Measurements from ENCODE around the gene FSIP1. TPM values are rescaled to one million over a fixed set of nuclear protein-coding genes. Genes with fewer than 3 reads are reported as not detected.

The FSIP1 gene
- total and polyA plus RNA-seq, 11 donors = 0.28 to 3.7 (median 0.97) TPM; not detected in 1

DNA sequence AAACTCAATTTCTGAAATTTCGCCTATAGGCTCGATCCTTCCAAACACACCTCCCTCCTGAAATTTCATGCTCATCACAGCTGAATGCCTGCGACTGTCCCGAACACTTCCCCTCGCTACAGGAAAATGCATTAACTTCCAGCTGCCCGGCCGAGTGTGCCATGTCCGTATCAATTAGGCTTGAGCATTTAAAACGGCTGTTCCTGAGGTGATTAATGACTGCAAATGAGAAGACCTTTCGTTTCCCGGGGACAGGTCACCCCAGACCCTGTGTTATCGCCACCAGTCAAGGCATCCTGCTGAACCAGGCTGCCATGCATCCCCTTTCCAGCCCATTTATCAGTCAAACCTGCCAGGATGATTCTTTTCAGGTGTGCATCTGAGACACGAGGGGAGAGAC is 138.5 kb downstream of the FSIP1 start:
- ATAC-seq (no peak), DNase-seq (no peak)
- intact Hi-C loops (cut with DNase I) = no loop called here
- Histone ChIP-seq H3K4me3 (no peak overlapping the region), H3K27ac (no peak overlapping the region), H3K9me3 (no peaks in the 10 kb centered on the region), H3K27me3 (no peaks in the 10 kb centered on the region), H3K4me1 (peaks cover 0 to 24% (median 14%) of the 10 kb centered on the region in 12 donors), H3K36me3 (no peaks in the 10 kb centered on the region)
- WGBS, 4 donors = 76 to 87% (median 84%) methylated on average over 13 of the region's 13 CpGs
- TF ChIP-seq, protein P1, sequence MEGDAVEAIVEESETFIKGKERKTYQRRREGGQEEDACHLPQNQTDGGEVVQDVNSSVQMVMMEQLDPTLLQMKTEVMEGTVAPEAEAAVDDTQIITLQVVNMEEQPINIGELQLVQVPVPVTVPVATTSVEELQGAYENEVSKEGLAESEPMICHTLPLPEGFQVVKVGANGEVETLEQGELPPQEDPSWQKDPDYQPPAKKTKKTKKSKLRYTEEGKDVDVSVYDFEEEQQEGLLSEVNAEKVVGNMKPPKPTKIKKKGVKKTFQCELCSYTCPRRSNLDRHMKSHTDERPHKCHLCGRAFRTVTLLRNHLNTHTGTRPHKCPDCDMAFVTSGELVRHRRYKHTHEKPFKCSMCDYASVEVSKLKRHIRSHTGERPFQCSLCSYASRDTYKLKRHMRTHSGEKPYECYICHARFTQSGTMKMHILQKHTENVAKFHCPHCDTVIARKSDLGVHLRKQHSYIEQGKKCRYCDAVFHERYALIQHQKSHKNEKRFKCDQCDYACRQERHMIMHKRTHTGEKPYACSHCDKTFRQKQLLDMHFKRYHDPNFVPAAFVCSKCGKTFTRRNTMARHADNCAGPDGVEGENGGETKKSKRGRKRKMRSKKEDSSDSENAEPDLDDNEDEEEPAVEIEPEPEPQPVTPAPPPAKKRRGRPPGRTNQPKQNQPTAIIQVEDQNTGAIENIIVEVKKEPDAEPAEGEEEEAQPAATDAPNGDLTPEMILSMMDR (IDR thresholded peaks at IDR 0.05) = no peak
- TF ChIP-seq POLR2A (IDR thresholded peaks at IDR 0.05) = no peak

DNA sequence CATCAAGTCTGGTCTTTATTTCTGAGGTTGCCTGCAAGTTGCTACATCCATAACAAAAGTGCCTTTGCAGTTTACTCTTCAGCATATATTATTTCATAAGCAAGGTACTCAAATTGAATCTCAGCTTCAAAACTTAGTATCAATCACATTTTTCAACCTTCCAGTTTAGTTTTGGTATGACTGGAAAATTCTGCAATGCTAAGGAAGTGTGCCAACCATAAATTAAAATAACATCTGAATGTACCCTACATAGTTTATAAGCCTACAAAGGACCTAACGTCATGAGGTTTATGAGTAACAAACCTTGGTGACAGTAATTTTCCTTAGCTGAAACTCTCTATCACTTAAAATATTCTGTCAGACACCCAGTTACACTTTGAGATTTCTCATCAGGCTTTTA is 138.9 kb downstream of the FSIP1 start:
- H3K27me3 ChIP-seq = no peaks in the 10 kb centered on the region
- no peak overlapping the region for H3K4me3 ChIP-seq
- ATAC-seq = no peak
- 81 to 90% (median 88%) methylated on average over 1 of the region's 1 CpG for WGBS, 4 donors
- TF ChIP-seq POLR2A (IDR thresholded peaks at IDR 0.05) = no peak
- TF ChIP-seq, protein P1 (IDR thresholded peaks at IDR 0.05) = no peak
- no peaks in the 10 kb centered on the region for H3K9me3 ChIP-seq
- no peak overlapping the region for H3K27ac ChIP-seq
- peaks cover 0 to 24% (median 14%) of the 10 kb centered on the region in 12 donors for H3K4me1 ChIP-seq
- intact Hi-C loops (cut with DNase I) = no loop called here
- no peak for DNase-seq
- no peaks in the 10 kb centered on the region for H3K36me3 ChIP-seq

DNA sequence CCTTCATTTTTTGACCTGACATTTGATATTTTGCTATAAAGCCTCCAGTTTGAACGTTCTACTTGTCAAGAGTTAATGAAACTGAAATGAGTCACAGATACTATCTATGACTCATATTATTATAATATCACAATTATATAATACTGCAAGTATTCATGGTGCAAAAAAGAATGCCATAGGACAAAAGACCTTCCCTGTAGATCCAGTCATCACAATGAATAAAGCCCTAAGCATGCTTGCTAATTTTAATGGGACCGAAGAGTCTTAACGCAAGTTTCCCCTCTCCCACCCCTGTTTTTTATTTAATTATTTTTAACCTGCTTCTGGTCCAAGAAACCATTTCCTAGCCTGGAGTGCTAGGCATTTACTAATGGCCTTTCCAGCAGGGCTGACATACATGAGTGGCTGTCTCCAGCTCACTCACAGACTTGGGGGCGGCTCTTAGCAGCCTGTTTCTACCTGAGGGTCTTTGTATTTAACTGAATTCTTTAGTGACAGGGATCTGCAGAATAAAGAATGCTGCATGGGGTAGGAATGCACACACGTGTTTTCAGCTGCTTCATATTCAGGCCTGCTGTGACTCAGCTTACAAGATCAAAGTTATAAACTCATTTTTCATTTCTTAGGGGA is 140.5 kb downstream of the FSIP1 start:
- H3K4me1 ChIP-seq = peaks cover 0 to 24% (median 14%) of the 10 kb centered on the region in 12 donors
- peak overlapping the region in 1 of 12 donors; percentile 16 for H3K27ac ChIP-seq
- DNase-seq (no peak), ATAC-seq (peak in 1 of 4 donors; percentile 17)
- TF ChIP-seq POLR2A (IDR thresholded peaks at IDR 0.05) = no peak
- TF ChIP-seq, protein P1 (IDR thresholded peaks at IDR 0.05) = no peak
- no peaks in the 10 kb centered on the region for H3K9me3 ChIP-seq
- WGBS, 4 donors = 37 to 48% (median 42%) methylated on average over 5 of the region's 5 CpGs
- intact Hi-C loops (cut with DNase I) = no loop called here
- no peaks in the 10 kb centered on the region for H3K36me3 ChIP-seq
- no peak overlapping the region for H3K4me3 ChIP-seq
- H3K27me3 ChIP-seq = no peaks in the 10 kb centered on the region

DNA sequence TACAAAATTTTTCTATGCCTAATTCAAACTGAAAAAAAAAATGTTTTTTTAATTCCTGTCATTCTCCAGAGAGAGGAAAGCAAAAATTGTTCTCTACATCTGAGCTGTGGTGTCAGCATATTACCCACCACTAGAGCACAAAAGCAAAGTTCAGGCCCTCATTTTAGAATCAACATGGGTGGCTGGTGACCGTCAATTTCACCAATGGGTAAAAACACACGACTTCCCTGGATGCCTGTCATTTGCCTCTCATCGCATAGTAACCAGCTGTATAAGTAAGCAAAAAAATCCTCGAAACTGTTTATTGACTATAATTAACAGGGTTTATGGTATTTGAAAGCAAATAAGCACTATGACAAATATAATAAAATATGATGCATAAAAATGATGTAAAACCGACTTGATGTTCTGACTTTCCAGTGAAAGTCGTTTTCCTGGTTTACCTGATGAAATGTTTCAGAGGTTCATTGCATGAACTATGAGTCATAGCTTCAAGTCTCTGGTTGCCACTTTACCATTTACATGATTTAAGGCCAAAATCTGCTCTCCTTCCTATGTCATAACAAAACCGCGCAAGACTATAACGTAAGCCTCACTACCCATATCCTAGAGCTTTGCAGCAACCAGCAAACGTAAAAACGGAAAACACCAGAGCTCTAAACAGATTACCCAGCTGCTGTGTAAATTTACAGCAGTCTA is 141.3 kb downstream of the FSIP1 start:
- H3K4me3 ChIP-seq = no peak overlapping the region
- H3K4me1 ChIP-seq = peaks cover 0 to 24% (median 14%) of the 10 kb centered on the region in 12 donors
- 85 to 92% (median 90%) methylated on average over 11 of the region's 11 CpGs for WGBS, 4 donors
- intact Hi-C loops (cut with DNase I) = no loop called here
- DNase-seq (no peak), ATAC-seq (no peak)
- H3K27ac ChIP-seq = peak overlapping the region in 1 of 12 donors; percentile 16
- no peaks in the 10 kb centered on the region for H3K36me3 ChIP-seq
- TF ChIP-seq POLR2A (IDR thresholded peaks at IDR 0.05) = no peak
- TF ChIP-seq, protein P1 (IDR thresholded peaks at IDR 0.05) = peak in 1 of 12 donors; percentile 7
- no peaks in the 10 kb centered on the region for H3K9me3 ChIP-seq
- H3K27me3 ChIP-seq = no peaks in the 10 kb centered on the region
